NCI-H526 (cell line): ENCODE data around the gene TCF20.
A peak's percentile ranks its signal among the peaks of the same experiment; 100 is the strongest.

Source experiments
- DNase-seq, 2 experiments: peaks; one replicate each; lab custom pipeline; 2025; lab: John Stamatoyannopoulos, UW

The TCF20 gene

DNA sequence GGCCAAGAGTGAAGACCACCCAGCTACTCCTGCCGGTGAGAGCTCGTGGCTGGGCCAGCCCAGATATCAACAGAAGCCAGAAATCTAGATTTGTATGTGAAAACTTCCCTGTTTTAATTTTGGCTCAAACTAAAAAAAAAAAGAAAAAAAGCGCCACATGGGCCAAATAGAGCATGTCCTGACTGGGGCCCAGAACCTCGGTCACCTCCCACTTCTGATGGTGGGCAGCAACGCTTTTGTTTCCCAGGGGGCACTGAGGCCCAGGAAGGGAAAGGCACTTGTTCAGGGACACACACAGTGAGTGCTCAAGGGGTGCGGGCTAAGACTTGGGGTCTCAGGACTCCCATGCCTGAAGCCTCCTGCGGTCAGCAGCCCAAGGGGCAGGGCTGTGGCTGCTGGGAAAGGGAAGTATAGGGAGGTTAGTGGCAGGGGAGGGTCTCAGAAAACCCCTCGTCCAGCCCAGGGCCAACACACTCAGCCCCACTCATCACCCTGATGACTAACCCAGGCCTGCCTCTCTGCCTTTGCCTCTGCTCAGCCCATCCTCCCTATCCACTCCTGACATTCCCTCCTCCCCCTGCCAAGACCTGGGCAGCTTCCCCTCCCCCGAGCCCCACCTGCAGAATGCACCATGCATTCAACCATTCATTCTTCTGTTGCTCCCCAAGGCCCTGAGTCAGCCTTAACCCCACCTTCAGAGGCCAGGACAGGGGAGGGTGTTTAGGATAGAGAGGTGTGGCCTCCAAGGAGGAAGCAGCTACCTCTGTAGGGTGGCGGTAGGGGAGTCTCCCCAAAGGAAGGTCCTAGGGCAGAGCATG, 30.0 kb upstream of the TCF20 start:
- peak in 1 of 2 experiments; percentile 14 for DNase-seq

DNA sequence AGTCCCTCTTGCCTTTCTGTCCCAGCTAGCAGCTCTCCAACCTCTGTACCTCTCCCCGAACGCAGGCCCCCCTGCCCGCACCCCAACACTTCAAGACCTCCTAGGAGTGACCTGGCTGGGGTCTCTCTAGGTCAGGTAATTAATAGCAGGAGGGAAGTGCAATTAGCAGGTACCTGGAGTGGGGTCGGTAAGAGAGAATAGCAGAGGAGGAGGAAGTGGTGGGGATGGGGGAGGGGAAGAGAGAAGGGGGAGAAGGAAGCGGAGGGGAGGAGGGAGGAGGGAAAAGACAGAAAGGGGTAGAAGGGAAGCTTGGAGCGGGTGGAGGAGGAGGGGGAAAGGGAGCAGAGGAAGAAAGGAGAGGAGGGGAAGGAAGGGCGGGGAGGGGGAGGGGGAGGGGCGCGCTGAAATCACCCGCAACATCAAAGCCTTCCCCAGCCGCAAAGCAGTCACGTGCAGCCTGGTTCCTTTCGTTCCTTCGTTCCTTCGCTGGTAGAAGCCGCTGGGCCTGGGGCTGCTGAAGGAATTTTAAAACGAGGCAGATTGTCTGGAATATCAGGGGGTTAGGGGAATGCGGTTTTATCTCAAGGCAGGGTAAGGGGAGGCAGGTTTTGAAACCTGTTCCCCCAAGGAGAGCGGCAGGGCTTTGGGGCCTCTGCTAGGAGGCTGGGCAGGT, 29.3 kb upstream of the TCF20 start:
- no peak for DNase-seq

- DNase-seq: no peak
Measured at GRCh38 chr22:42298746-42299145, 28.3 kb upstream of the TCF20 start.

DNA sequence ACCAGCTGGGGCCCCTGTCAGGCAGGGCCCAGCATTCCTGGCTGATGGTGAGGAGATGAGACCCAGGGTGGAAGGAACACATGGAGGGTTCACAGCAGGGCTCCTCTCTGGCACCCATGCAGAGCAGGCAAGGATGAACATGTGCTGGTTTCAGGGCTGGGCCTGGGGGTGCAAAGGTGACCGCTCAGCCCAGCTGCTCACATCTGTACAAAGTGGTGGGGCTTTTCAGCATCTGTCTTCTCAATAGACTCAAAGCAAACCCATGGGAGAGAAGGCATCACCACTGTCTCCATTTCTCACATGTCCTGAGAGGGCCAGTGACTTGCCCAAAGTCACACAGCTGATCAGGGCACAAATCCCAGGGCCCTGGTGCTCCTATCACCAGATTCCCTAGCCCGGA, 27.3 kb upstream of the TCF20 start:
- DNase-seq: no peak

DNA sequence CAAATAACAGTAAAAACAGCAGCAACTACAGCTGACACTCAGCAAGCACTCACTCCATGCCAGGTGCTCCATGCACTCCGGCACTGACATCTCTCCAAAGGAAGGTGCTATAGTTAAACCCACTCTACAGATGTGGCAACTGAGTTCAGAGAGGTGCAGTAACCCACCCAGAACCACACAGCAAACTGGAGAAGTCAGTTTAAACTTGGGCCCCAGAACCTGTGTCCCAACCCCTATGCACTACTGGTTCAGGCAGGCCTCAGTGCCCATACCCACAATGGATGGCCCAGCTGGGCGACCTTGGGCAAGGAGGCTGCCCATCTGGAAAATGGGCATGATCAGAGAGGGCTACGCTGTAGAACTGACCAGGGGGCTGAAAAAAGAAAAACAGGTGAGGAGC, 26.4 kb upstream of the TCF20 start:
- DNase-seq: no peak

GRCh38 chr22:42296381-42296853, 26.0 kb upstream of the TCF20 start:
- no peak for DNase-seq

DNA sequence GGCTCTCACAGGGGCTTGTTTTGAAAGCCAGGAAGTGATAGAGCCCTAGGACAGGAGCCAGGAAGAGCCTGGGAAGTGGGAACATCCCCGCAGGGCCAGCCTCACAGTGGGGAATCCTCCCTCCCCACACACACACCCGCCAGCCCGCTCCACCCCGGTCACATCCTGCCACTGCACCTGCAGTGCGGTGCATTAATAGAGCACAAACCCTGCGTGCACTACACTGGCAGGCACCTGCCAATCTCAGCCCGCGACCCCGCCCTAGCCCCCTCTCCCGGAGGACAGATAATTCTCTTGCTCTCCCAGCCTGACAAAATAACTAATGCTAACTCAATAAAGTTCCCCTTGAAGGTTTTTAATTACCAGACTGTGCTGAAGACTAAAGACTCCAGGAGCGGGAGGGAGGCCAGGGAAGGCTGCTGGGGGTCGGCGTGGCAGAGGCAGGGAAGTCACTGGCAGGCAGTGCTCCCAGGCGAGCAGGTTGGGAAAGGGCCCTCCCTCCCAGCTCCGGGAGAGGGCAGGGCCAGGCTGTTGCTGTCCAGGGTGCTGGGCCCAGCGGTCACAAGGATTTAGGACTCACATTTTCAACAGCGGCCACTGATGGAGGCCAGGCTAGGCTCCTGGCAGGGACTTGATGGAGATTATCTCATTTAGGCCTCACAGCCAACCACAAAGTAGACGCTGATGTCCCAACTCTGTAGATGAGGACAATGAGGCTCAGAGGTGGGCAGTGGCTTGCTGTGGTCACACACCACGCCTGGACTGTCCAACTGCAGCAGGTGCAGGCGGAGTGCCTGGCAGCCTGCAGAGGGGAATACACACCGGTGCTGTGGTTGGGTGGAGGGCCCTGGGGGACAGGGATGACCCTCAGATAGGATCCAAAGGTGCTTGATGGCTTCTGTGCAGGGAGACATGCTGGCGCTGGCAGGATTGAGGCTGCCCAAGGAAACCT, 23.9 kb upstream of the TCF20 start:
- peak; percentile 17 to 31 for DNase-seq

GRCh38 chr22:42292732-42293520, 22.5 kb upstream of the TCF20 start:
- peak; percentile 56 to 70 for DNase-seq

DNA sequence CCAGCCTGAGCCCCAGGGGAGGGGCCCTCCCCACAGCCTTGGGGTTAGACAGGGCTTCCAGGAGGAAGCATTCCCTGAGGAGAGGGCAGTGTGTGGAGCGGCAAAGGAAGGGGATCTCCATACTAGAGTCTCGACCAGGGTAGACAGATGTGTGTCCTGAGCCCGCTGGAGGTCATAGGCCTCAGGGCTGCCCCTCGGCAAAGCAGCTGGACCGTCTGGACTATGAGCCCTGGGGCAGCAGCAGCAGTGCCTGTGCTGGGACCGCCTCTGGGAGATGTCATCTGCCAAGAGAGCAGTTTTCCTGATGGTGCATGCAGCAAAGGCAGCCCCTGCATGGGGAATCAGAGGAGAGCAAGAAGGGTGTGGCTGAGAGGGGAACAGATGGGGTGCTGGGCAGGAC, 20.8 kb upstream of the TCF20 start:
- DNase-seq: no peak

GRCh38 chr22:42289671-42290541, 19.5 kb upstream of the TCF20 start:
- no peak for DNase-seq

DNA sequence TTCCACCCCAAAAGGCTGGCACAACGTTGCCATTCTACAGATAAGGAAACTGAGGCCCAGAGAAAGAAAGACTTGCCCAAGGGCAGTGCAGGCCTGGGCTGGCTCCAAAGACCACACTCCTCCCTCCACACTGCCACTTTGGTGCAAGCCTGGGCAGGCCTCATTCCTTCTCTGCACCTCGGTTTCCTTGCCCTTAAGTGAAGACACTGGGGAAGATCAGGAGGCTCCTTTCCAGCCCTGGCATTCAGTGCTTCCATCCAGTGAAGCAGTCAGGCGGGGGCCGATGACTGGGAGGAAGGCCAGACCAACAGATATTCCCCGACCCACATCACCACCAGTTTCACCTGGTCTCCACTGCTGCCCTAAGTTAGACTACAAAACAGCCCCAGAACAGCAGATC, 18.3 kb upstream of the TCF20 start:
- DNase-seq: no peak

DNA sequence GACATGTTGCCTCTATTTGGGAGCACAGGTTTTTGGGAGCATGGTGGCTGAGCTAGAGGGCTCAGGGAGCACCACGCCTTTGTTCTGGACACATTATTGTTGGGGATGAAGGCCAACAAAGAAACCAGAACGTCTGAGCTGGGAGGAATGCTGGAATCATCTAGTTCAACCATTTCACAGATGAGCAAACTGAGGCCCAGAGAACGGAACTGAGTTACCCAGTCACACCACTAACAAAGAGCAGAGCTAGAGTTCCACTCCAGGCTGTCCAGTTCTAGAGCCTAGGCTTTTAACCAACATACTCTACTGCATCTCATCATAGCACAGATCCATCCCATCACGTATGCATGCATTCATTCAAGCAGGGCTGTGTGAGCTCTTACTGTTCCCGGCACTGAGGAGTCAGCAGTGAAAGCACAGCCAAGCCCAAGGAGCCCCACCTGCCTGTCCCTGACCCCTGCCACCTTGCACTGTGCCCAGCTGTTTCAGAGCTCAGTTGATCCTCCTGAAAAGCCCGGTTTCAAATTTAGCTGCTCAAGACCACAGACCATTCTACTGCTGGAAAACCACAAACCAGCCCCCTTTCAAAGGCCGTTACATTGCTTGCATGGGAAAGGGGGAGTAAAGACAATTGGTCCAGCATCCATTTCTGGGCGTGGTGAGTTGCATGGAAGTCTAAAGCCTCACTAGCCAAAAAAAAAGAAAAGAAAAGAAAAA, 16.9 kb upstream of the TCF20 start:
- DNase-seq: no peak

DNA sequence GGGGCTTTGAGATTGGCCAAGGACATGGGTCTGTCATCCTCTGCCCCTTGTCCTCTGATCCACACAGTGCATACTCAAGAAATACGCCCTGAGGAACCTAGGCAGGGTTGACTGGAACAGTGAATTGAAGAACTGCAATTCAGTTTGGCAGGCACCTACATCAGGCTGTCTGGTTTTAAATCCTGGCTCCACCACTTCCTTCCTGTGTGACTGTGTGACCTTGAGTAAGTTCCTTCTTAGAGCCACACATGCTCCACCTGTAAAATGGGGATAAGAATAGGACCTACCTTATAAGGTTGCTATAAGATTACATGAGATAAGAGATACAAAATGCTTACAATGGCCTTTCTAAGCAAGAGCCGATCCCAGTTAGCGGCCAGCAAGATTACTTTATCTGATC, 15.8 kb upstream of the TCF20 start:
- DNase-seq: no peak

GRCh38 chr22:42285604-42286003, 15.2 kb upstream of the TCF20 start:
- no peak for DNase-seq

DNA sequence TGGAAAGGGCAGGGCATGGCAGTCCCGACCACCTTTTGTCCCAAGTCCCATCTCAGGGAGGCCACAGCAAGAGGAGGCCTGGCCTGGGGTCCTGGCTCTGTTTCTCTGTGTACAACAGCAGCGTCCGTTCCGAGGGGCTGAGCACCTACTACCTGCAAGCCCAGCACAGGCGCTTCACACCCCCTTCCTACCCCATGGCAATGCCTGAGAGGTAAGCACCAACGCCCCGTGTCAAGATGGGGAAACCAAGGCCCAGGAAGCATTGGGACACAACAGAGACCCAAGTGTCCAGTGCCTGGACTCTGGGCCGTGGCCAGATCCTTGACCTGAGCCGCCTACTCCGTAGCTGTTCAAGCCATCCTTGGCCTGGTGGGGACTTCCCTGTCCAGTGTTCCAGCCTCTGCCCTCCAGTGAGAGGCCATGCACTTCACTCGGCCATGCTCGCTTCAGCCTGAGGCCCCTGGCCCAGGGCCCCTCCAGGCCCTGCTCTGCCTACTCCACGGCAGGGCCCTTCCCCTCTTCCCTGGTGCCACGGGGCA, 14.3 kb upstream of the TCF20 start:
- DNase-seq: no peak

GRCh38 chr22:42284202-42284591, 13.7 kb upstream of the TCF20 start:
- no peak for DNase-seq

DNA sequence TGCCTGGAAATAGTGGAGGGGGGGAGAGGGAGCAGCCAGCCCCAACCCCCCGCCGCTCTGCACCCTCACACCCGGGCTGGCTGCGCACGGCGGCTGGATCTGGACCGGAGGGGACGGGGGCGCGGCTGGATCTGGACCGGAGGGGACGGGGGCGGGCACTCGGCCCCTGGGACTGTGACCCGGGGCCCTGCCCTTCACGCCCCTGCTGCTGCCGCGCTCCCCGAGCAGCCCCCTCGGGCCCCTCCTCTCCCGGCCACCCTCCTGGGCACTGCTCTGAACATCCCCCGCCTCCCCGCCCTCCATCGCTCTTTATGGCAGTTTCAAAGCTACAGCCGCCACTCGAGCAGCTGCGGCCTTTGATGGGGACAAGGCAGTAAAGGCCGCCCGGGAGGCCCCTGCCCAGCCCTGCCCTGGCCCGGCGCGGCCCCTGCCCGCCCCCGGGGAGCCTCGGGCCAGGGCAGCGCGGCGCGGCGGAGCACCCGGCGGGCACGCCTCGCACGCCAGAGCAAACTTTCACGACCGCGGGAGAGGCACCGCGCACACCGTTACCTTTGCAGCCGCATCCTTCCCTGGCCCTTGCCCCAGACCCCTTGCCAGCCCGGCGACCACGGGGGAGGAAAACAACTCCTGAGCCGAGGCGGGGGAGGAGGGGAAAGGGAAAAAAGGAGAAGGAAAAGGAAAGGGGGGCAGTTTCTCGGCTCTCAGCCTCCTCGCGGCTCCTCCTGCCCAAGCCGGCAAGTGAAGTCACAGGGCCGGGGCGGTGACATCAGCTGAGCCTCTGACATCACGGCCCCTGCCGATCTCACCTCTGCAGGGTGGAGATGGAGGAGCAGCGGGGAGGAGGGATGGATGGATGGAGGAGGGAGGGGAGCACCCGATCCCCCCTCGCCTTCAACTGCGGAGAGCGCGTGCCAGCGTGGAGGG, 13.1 kb upstream of the TCF20 start:
- peak in 1 of 2 experiments; percentile 67 for DNase-seq

GRCh38 chr22:42282943-42283277, 12.5 kb upstream of the TCF20 start:
- DNase-seq: peak; percentile 71 to 76
